Measurements from ENCODE around the gene ARHGAP15.

ARHGAP15 gene

DNA sequence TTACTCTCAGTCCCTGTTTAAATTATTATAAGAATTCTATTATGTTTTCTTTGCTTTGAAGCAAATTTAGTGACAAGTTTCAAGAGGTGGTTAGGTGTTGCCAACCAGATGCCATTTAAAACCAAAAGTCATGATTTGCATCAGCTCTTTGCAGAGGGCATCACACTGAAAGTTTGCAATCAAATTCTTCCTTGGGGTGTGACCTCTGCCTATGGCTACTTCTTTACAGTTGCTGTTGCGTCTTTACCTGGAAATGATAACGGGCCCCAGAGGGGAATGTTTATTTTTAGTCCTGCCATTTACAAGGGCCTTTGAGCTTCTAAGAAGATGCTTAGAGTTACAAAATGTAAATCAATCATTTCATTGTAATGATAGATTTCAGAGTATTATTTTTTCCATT lies 561.0 kb downstream of the ARHGAP15 start:
- DNase-seq (ENCODE audit: low spot score): no peak

DNA sequence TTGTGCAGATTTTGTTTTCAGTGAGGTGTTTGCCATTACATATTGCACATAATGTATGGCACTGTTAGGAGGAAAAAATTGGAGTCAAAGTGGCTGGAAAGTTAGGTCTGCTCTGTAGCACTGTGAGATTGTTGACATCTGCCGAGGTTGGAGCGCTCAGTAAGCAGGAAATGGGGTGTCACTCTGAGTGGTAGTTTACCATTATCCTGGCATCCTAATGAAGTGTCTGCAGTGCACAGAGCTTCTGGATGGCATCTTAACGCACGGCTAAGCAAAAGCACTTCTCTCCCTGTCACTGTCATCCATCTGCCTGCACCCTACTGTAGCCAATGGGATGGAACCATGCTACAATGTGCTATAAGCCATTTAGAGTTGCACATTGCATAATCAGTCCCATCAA lies 561.9 kb downstream of the ARHGAP15 start:
- no peak for DNase-seq (ENCODE audit: low spot score)

DNA sequence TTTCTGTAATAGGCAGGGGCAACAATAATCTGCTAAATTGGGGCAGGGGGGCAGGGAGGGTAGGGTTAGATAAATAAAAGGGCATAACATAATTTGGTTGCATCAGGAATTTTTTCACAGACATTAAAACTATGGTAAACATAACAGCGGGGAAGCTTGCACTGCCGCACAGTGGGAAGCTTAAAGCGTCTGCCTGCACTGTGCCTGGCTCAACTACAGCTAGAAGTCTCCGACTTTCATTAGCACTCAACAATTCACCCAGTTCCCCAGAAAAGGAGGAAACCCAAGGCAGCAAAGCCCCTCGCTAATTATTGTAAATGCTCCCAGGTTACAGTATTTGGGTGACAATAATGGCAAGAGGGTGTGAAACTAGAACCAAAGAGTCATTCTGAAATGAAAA lies 562.9 kb downstream of the ARHGAP15 start:
- DNase-seq (ENCODE audit: low spot score): no peak

DNA sequence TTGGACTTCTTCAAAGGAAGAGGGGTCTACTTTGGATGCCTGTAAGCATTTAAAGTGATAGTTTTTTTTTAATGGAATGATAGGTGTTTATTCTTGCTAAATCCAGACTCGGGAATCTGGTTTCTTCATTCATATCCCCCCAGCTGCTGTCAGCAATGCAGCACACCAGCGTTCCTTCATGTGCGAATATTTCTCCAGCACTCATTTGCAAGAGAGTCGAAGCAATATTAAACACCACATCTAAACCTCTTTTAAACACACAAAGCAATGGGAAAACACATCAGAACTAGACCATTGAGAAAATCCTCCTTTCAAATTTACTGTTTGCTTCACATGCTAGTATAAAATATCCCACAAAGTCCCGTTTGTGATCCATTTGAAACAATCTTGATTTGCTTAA lies 563.7 kb downstream of the ARHGAP15 start:
- DNase-seq (ENCODE audit: low spot score): no peak

DNA sequence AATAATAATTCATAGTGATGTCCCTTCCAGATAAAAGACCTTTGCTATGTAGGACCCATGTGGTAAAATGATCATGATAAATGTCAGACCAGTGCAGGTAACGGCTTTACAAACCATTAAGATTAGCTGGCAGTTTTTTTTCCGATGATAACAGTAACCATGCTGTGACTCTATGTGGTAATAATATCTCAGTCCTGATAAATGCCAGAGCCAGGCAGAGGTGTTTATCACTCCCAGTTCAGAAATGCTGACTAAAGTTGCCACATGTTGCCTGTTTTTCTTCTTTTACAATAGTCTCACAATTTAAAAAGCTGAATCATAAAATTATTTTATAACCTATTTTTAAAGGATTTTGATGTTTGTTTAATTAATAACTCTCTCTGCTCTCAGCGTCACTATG lies 565.1 kb downstream of the ARHGAP15 start:
- no peak for DNase-seq (ENCODE audit: low spot score)

DNA sequence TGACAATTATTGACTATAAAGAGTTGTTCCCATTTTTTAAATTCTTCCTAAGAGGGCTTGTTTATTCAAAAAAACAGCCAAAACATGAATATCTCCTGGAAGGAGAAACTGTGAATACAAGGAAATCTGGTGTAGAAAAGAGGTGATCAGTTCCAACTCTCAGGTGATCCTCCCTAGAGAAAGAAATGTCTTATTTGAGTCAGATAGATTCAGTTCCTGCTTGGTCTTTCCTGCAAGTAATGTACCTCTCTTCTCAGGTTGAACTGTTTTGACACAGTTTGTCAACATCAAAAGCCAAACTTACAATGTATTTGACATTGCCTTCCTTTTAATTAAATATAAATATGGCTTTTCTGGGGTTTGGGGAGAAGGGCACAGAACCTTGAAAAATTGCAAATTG lies 567.4 kb downstream of the ARHGAP15 start:
- DNase-seq (ENCODE audit: low spot score): no peak

DNA sequence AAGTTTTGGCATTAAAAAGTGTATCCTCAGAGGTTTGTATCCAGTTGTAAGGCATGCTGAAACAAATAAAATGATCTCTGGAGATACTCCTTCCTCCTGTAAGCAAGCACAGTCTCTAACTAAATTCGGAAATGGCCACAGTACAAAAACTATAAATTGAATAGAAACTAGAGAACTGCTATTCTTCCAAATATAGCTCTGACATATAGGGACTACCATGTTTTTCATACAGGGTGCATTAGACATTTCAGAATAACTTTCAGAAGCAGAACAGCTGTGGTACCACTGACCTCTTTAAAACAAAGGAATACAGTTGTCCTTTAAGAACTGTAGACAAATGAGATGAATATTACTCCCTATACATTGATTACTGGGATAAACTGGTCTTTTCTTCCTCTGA lies 568.5 kb downstream of the ARHGAP15 start:
- DNase-seq (ENCODE audit: low spot score): no peak

DNA sequence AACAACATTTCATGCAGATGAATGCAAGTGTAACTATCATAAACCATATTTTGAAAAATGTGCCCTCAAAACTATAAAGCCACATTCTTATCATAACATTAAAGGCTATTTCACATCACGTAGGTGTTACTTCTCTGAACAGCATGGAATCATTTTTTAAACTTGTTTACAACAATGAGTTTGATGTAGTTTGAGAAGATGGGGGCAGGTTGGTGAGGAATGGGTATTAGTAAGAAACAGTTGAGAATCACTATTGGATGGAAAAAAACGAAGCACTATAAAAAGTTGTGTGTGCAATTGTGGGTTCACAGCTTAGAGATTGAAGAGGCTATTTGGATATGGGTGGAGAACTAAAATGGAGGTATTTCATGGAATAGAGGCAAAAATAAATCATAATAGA lies 569.1 kb downstream of the ARHGAP15 start:
- no peak for DNase-seq (ENCODE audit: low spot score)

DNA sequence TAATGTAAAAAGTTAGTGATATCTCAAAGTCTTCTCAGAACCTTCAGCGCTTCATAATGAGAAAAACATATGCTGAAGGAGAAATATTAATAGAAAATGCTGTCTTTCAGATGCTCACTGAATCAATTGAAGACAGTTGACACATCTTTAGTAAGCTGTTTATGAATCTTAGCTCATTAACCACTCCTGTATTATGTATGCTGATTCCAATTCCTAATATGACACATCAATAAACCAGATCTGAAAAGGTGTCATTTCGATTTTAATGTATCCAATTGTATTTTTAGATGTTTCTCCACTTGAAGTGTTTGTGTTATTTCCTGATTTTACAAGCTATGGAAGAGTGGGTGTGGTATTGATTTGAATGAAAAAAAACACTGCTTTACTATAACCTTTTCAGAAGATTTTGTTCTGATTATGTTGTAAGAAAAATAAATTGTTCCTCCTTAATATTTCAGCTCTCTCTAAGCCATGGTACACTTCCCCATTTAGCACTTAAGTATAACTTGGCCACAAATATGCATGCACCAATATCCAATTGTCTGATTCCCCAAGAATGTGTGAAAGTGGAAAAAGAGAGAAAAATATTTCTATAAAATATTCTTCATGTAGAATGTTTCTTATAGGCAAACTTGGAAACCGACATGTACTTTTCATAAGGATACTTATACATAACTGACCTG lies 569.8 kb downstream of the ARHGAP15 start:
- DNase-seq (ENCODE audit: low spot score): no peak

DNA sequence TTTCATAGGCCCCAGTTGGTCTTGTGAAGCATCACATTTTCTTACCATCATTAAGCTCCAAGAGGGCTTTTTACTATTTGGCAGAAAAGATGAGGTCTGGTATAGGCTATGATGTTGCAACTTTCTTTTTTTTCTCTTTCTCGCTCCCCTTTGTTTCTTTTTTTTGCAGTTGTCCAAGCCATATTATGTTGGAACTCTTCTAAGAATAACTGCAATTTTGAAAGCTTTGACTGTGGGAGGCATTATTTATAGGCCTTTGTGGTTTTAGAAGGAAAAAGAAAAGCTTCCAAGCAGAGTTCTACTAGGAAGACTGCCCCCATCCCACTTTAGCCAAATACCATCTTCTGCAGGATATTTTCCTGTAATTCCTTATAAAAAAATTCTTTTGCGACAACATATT lies 571.6 kb downstream of the ARHGAP15 start:
- no peak for DNase-seq (ENCODE audit: low spot score)

DNA sequence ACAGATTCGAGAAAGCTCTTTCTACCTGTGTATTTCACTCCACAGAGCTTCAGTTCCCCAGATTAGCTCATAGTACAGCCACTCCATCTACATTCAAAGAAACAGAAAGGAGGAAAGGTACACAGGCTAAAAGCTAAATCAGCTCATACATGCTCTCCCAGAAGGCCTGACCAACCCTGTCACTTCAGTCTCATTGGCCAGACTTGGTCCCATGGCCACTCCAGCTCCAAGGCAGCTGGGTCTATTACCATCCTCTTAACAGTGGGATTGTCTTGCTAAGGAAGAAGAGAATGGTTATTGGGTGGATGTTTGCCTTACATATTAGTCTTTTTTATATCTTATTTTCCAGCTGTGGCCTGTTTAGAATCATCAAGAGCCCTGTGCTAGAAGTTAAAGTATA lies 572.6 kb downstream of the ARHGAP15 start:
- DNase-seq (ENCODE audit: low spot score): no peak

DNA sequence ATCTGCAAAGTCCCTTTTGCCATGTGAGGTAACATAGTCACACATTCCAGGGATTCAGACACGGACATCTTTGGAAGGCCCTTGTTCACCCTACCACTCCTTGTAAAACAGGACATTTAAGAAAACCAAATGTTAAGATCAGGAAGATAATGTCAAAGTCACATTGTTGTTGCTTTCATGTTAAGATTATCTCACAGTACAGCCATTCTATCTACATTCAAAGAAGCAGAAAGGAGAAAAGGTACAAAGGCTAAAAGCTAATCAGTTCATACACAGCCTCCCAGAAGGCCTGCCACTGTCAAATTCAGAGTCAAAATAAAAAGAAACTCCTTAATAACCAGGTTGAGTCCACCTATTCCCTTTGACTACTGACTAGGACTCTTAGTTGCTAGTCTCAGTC lies 573.7 kb downstream of the ARHGAP15 start:
- DNase-seq (ENCODE audit: low spot score): no peak

DNA sequence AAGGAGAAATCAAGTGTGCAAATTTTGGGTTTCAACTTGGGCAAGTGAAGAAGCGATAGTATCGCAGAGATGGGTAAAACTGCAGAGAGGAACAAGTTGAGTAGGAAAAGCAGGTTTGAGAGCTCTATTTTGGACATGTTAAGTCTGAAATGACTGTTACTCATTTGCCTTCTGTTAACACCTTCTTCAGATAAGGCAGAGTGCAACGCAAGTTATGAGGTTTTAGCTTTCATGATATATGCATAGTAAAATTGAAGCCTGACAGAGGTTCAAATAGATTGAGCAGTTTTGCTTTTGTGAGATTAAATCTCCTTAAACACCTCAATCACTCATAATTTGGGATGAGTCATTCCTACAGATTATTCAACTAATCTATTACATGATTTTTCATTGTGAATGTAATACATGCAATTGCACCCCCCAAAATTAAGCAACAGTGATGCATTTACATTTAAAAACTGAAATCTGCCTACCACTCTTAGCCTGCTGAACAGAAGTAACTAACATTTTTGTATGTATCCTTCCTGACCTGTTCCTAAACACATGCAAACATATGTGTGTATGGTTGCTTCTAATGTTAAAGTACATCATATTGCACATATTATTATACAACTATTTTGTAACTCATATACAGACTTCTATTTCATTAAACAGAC lies 575.4 kb downstream of the ARHGAP15 start:
- no peak for DNase-seq (ENCODE audit: low spot score)

DNA sequence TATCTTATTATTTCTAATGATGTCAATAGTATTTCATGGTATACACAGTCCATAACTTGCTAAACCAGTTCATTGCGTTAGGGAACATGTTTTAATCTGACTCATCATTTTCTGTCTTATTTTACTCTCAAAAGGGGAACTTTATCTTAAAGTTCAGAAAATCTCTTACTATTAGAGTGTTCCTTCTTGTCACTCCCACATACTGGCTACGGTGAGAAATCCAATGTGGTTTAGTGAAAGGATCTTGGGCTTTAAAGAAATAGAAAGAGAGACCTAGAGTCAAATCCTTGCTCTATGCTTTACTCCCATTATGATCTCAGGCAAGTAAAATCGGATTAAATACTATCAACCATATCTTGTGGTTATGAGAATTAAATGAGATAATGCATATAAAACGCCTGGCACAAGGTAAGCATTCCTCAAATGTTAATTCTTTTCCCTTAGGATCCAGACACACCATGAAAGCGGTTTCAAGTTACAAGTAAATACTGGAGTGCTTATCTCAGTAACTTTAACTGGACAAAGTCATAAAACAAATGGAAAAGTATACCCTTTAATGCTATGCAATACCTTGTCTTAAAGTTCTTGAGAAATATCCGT lies 576.0 kb downstream of the ARHGAP15 start:
- no peak for DNase-seq (ENCODE audit: low spot score)

DNA sequence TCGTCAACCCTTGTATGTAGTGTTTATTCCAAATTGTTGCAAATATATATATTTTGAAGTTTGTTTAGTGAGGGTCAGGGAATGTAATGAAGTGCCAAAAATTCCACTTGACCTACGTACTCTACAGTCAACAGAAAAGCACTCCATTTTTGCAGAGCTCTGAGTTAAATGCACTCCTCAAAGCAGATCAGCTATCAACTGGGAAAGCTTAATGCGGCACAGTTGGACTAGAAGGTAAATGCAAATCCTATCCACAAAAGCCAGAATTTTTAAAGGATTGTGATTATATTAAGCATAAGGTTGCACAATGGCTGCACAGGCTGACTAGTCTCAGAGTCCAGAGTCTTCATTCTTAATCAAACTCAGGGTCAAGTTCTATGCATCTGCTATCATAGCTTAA lies 577.1 kb downstream of the ARHGAP15 start:
- no peak for DNase-seq (ENCODE audit: low spot score)

DNA sequence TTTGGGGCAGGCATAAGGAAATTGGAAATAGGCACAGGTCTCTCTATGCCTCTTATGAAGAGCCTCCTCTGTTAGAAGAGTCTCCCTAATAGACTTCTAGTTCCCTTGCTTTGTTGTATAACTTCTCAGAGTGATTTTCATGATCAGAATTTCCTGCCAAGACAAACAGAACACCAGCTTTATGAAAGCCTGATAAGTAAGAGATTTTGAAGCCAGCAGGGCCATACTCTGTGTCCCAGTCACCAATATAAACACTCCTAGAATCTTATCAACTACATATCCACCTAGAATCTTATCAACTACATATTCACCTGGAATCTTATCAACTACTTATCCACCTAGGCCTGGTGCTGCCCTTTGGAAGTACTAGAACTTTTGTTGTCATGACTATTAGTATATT lies 579.5 kb downstream of the ARHGAP15 start:
- no peak for DNase-seq (ENCODE audit: low spot score)

DNA sequence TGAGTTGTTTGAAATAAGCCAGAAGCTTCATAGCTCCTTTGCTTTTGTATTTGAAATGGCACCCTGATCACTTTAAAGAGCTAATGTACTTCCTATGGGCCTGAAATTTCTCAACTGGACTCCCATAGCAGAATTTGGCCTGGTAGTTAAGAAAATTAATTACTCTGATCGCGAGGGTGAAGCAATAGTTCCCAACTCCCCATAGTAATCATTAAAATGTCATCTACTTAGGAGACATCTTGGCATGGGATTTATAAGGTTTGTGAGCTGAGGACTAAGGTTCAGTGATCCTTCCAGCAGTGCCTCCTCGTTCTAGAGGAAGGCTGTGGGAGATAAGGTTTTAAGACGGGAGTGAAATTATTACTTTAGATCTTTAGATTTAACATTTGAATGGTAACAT lies 581.0 kb downstream of the ARHGAP15 start:
- no peak for DNase-seq (ENCODE audit: low spot score)

DNA sequence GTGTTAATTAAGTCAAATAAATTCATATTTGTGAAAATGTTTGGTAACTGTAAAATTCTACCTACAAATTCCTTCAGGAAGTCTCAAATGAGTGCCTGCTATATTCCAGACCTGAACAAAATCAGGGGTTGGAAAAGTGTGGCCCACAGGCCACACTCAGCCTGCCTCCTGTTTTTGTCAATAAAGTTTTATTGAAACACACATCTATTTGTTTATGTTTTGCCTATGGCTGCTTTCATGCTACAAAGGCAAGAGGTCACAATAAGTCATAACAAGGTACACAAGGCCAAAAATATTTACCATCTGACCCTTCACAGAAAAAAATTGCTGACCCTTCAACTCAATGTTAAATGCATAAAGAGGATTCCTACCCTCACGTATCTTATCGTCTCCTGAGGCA lies 581.7 kb downstream of the ARHGAP15 start:
- DNase-seq (ENCODE audit: low spot score): no peak

DNA sequence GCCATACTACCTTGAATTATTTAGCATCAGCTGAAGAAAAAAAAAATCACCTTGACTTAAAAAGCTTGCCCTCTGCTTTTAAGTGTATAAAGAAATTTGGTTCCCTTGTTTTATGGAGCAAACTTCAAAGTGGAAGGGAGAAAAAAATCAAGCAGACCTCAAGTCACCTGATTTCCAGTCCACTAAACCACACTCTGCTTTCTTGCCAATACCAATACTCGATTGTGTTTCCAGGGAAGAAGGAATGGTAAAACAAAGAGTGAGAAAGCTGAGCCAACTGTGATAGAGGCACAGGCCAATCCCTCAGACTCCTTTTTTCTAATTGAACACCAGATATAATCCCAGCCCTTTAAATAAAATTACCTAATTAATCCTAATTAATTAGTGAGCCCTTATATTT lies 587.3 kb downstream of the ARHGAP15 start:
- DNase-seq (ENCODE audit: low spot score): no peak

DNA sequence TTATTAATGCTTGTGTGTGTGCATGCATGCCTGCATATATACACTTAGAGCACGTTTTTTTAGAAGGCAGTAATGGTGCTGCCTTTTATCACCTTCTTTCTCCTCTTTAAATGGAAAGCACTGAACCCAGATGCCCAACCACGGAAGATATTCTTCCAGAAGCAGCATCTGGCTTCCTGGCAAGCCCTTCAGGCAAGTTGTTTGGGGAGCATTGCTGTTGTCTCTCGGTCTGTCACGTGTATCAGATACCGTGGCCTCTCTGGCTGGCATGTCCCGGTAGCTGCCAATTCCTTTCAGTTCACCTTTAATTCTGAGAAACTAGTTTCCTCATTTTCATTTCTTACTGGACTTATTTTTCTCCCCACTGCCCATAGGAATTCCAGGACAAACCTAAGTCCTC lies 587.8 kb downstream of the ARHGAP15 start:
- DNase-seq (ENCODE audit: low spot score): no peak

DNA sequence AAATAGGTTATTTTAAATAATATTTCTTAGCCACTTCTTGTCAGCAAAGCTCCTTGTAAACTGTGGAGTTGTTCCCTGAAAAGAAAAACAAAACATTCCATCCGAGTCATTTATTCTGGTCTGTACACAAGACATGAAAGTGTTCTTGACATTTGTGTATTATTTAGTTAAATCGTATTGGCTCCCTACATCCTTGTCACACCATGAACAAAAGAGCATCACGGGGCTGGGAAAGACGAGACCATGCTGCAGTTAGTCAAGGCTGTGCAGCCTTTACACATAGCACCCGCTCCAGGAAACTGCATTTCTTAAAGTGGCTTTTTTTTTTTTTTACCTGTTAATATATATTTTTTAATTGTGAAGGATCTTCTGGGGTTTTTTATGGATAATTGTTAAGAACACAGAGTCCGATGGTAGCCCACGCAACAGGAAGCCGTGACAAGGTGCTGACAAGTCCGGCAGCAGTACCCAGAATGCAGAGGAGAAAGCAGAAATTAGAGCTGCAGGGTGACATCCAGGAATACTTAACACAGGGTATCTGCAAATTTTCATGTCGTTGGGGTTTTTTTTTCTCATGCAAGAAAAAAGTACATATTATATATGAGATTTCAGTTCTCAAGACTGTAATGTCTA lies 588.4 kb downstream of the ARHGAP15 start:
- no peak for DNase-seq (ENCODE audit: low spot score)

DNA sequence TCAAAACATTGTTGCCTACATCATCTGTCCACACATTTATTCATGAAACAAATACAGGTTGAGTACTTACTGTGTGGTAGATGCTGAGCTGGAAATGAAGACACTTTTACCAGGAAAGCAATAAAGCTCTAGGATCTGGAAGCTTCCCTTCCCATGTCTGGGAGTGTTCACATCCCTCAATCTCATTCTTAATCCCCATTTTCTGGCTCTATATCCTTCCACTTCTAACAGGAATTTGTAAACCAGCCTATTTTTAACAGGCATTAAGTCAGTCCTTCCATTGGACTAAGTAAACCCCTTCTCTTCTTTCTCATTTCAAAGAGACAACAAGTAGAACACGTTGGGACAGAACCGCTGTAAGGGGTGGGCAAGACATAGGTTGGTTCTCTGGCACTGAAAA lies 589.5 kb downstream of the ARHGAP15 start:
- no peak for DNase-seq (ENCODE audit: low spot score)

DNA sequence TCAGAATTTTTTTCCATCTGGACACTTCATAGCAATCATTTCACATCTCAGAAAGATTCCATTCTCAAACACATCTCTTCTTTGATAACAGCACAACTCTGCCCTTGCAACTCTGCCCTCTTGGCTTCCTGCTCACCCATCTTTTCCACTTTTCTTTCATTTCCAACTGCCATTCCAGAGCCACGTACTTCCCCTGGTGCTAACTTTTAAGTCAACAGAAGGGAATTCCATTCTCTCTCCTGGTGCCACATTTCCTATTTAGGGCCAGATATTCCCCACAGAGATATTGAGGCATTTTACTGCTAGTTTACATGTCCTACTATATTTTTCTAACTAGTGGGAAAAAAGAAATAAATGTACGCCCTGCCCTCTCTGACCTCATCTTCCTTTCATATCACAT lies 590.2 kb downstream of the ARHGAP15 start:
- no peak for DNase-seq (ENCODE audit: low spot score)

Measured in cerebellar cortex (tissue), 1 donor.